T-helper 1 cell treated with Interleukin-12 subunit alpha and Interleukin-12 subunit beta and Interleukin-4 antibody, amounts not matched to agents 30 μg/mL and 1 μg/mL, for 36 hours (primary cell): ENCODE results near the gene ICOS.
"Not testable (repeated sequence)": the region's sequence is repeated elsewhere in the genome, so short reads cannot be mapped to it uniquely, and the experiment has no call there.

Experiments used
- H3K27ac Mint-ChIP-seq: one replicate; pipeline ENCODE4 v1.8.0; 2021; ENCODE audit warnings: mild to moderate bottlenecking, mixed read lengths
- H3K27me3 Mint-ChIP-seq: one replicate; pipeline ENCODE4 v1.8.0; 2021; ENCODE audit warnings: low read depth, mixed read lengths
- H3K36me3 Mint-ChIP-seq: one replicate; pipeline ENCODE4 v1.8.0; 2021; ENCODE audit warnings: low read depth, mixed read lengths
- H3K4me1 Mint-ChIP-seq: one replicate; pipeline ENCODE4 v1.8.0; 2021; ENCODE audit warnings: low read depth, mixed read lengths
- H3K4me3 Mint-ChIP-seq: one replicate; pipeline ENCODE4 v1.8.0; 2021; ENCODE audit warnings: mild to moderate bottlenecking, moderate library complexity, mixed read lengths
- H3K9me3 Mint-ChIP-seq: one replicate; pipeline ENCODE4 v1.8.0; 2021; ENCODE audit warnings: mixed read lengths

ICOS gene

GRCh38 chr2:203934711-203935438 lies 1.7 kb upstream of the ICOS start:
- Mint-ChIP-seq H3K9me3 (peaks cover 4% of the 10 kb centered on the region), H3K36me3 (peaks cover 27% of the 10 kb centered on the region), H3K27me3 (no peaks in the 10 kb centered on the region), H3K27ac (peak overlapping the region; percentile 88), H3K4me1 (peaks cover 40% of the 10 kb centered on the region), H3K4me3 (peak overlapping the region; percentile 70)

- H3K27ac Mint-ChIP-seq = peak overlapping the region; percentile 88
- no peaks in the 10 kb centered on the region for H3K27me3 Mint-ChIP-seq
- H3K4me1 Mint-ChIP-seq = peaks cover 44% of the 10 kb centered on the region
- H3K9me3 Mint-ChIP-seq = peaks cover 4% of the 10 kb centered on the region
- H3K36me3 Mint-ChIP-seq = peaks cover 33% of the 10 kb centered on the region
- H3K4me3 Mint-ChIP-seq = peak overlapping the region; percentile 1
These were observed 995 bp upstream of the ICOS start for GRCh38 chr2:203935568-203935967.

- Mint-ChIP-seq H3K4me1 (peaks cover 56% of the 10 kb centered on the region), H3K9me3 (peaks cover 4% of the 10 kb centered on the region), H3K36me3 (peaks cover 45% of the 10 kb centered on the region), H3K27me3 (no peaks in the 10 kb centered on the region), H3K4me3 (peak overlapping the region; percentile 99), H3K27ac (peak overlapping the region; percentile 91)
These were observed 386 bp downstream of the ICOS start for GRCh38 chr2:203936949-203937348.

GRCh38 chr2:203937788-203938187 lies 1.2 kb downstream of the ICOS start:
- Mint-ChIP-seq H3K4me1 (peaks cover 62% of the 10 kb centered on the region), H3K4me3 (peak overlapping the region; percentile 99), H3K27me3 (no peaks in the 10 kb centered on the region), H3K9me3 (peaks cover 4% of the 10 kb centered on the region), H3K36me3 (peaks cover 48% of the 10 kb centered on the region), H3K27ac (peak overlapping the region; percentile 89)

- Mint-ChIP-seq H3K27me3 (no peaks in the 10 kb centered on the region), H3K9me3 (no peaks in the 10 kb centered on the region), H3K36me3 (peaks cover 62% of the 10 kb centered on the region), H3K27ac (peak overlapping the region; percentile 89), H3K4me3 (peak overlapping the region; percentile 99), H3K4me1 (peaks cover 60% of the 10 kb centered on the region)
These were observed 3.5 kb downstream of the ICOS start for GRCh38 chr2:203940039-203940438.

GRCh38 chr2:203943493-203944382 lies 7.2 kb downstream of the ICOS start:
- Mint-ChIP-seq H3K36me3 (peaks cover 68% of the 10 kb centered on the region), H3K27ac (peak overlapping the region; percentile 78), H3K4me1 (peaks cover 74% of the 10 kb centered on the region), H3K4me3 (peak overlapping the region; percentile 74)
- H3K9me3 Mint-ChIP-seq, H3K27me3 Mint-ChIP-seq: not testable (repeated sequence)

GRCh38 chr2:203948733-203949132 lies 12.2 kb downstream of the ICOS start:
- no peaks in the 10 kb centered on the region for H3K27me3 Mint-ChIP-seq
- H3K4me3 Mint-ChIP-seq = peak overlapping the region; percentile 49
- H3K36me3 Mint-ChIP-seq = peaks cover 39% of the 10 kb centered on the region
- no peaks in the 10 kb centered on the region for H3K9me3 Mint-ChIP-seq
- H3K27ac Mint-ChIP-seq = peak overlapping the region; percentile 85
- peaks cover 73% of the 10 kb centered on the region for H3K4me1 Mint-ChIP-seq

GRCh38 chr2:203949228-203949627 lies 12.7 kb downstream of the ICOS start:
- Mint-ChIP-seq H3K4me1 (peaks cover 71% of the 10 kb centered on the region), H3K27ac (peak overlapping the region; percentile 85), H3K36me3 (peaks cover 36% of the 10 kb centered on the region), H3K4me3 (peak overlapping the region; percentile 56), H3K27me3 (no peaks in the 10 kb centered on the region), H3K9me3 (no peaks in the 10 kb centered on the region)

GRCh38 chr2:203951366-203951902 lies 14.9 kb downstream of the ICOS start:
- no peaks in the 10 kb centered on the region for H3K27me3 Mint-ChIP-seq
- peaks cover 65% of the 10 kb centered on the region for H3K4me1 Mint-ChIP-seq
- H3K27ac Mint-ChIP-seq = peak overlapping the region; percentile 88
- peak overlapping the region; percentile 80 for H3K4me3 Mint-ChIP-seq
- no peaks in the 10 kb centered on the region for H3K9me3 Mint-ChIP-seq
- H3K36me3 Mint-ChIP-seq = peaks cover 34% of the 10 kb centered on the region

- Mint-ChIP-seq H3K9me3 (no peaks in the 10 kb centered on the region), H3K4me1 (peaks cover 28% of the 10 kb centered on the region), H3K36me3 (peaks cover 57% of the 10 kb centered on the region), H3K27me3 (no peaks in the 10 kb centered on the region), H3K4me3 (no peak overlapping the region), H3K27ac (no peak overlapping the region)
These were observed 22.7 kb downstream of the ICOS start for GRCh38 chr2:203959265-203959664.

- no peak overlapping the region for H3K4me3 Mint-ChIP-seq
- no peak overlapping the region for H3K27ac Mint-ChIP-seq
- no peaks in the 10 kb centered on the region for H3K27me3 Mint-ChIP-seq
- no peaks in the 10 kb centered on the region for H3K9me3 Mint-ChIP-seq
- H3K36me3 Mint-ChIP-seq = peaks cover 57% of the 10 kb centered on the region
- peaks cover 25% of the 10 kb centered on the region for H3K4me1 Mint-ChIP-seq
These were observed 23.1 kb downstream of the ICOS start for GRCh38 chr2:203959672-203960071.

GRCh38 chr2:203960811-203961210 lies 24.2 kb downstream of the ICOS start:
- Mint-ChIP-seq H3K36me3 (peaks cover 48% of the 10 kb centered on the region), H3K4me3 (no peak overlapping the region), H3K4me1 (peaks cover 21% of the 10 kb centered on the region), H3K9me3 (no peaks in the 10 kb centered on the region), H3K27ac (no peak overlapping the region), H3K27me3 (no peaks in the 10 kb centered on the region)

GRCh38 chr2:203965190-203965589 lies 28.6 kb downstream of the ICOS start:
- peaks cover 16% of the 10 kb centered on the region for H3K36me3 Mint-ChIP-seq
- peaks cover 10% of the 10 kb centered on the region for H3K4me1 Mint-ChIP-seq
- H3K27me3 Mint-ChIP-seq, H3K27ac Mint-ChIP-seq, H3K9me3 Mint-ChIP-seq, H3K4me3 Mint-ChIP-seq: not testable (repeated sequence)

GRCh38 chr2:203971251-203971650 lies 34.7 kb downstream of the ICOS start:
- peaks cover 7% of the 10 kb centered on the region for H3K36me3 Mint-ChIP-seq
- H3K4me3 Mint-ChIP-seq = no peak overlapping the region
- no peaks in the 10 kb centered on the region for H3K27me3 Mint-ChIP-seq
- peaks cover 11% of the 10 kb centered on the region for H3K4me1 Mint-ChIP-seq
- H3K27ac Mint-ChIP-seq = no peak overlapping the region
- no peaks in the 10 kb centered on the region for H3K9me3 Mint-ChIP-seq
